Caco-2 (cell line): ENCODE measurements around the gene ITPR1. TPM values are rescaled to one million over a fixed set of nuclear protein-coding genes. Genes with fewer than 3 reads are reported as not detected.

Experiments
- BruUV-seq: library from RNA; stranded (reverse); fragments of 400-500 nt; replicated peaks from 2 replicates; lab custom pipeline; 2021; lab: Mats Ljungman, UMichigan
- CTCF ChIA-PET: fragments of 300-600 bp; sonication (Branson Sonifier 250); formaldehyde crosslinking; loops from one replicate; lab custom pipeline; 2022; ENCODE audit warnings: antibody characterized with exemption; lab: Charles Lee
- POLR2A ChIA-PET: fragments of 300-600 bp; sonication (Branson Sonifier 250); formaldehyde crosslinking; loops from one replicate; lab custom pipeline; 2022; ENCODE audit warnings: antibody characterized with exemption; lab: Charles Lee
- DNase-seq, 2 experiments: peaks; one replicate each; pipeline versions ENCODE4 v3.0.0 to v3.0.0-alpha.2; 2020 to 2022
- H3K27me3 ChIP-seq: replicated peaks from 2 replicates; pipeline ENCODE4 v1.6.0; 2011; ENCODE audit warnings: low read length; ENCODE audit not compliant: control insufficient read depth, insufficient read depth
- H3K36me3 ChIP-seq: 2 replicates; pipeline ENCODE4 v1.5.1; 2011; ENCODE audit warnings: low read length; ENCODE audit not compliant: control insufficient read depth, insufficient read depth
- H3K4me1 ChIP-seq: fragments of 250-450 bp; sonication (Bioruptor Pico); 2 replicates; pipeline ENCODE4 v1.5.1; 2020; ENCODE audit warnings: mild to moderate bottlenecking
- H3K4me3 ChIP-seq: 2 replicates; pipeline ENCODE4 v1.5.1; 2011; ENCODE audit warnings: low read depth, mild to moderate bottlenecking, control low read depth, low read length
- H3K9me3 ChIP-seq: fragments of 250-450 bp; sonication (Bioruptor Pico); 2 replicates; pipeline ENCODE4 v1.5.1; 2020; ENCODE audit warnings: mild to moderate bottlenecking, moderate library complexity
- H3K27ac Mint-ChIP-seq: one replicate; pipeline ENCODE4 v1.8.0; 2022; ENCODE audit warnings: mixed read lengths; ENCODE audit not compliant: unreplicated experiment
- H3K27me3 Mint-ChIP-seq: one replicate; pipeline ENCODE4 v1.8.0; 2022; ENCODE audit warnings: mixed read lengths; ENCODE audit not compliant: insufficient read depth, unreplicated experiment
- H3K36me3 Mint-ChIP-seq: one replicate; pipeline ENCODE4 v1.8.0; 2022; ENCODE audit warnings: mild to moderate bottlenecking, mixed read lengths; ENCODE audit not compliant: insufficient read depth, unreplicated experiment
- H3K4me1 Mint-ChIP-seq: one replicate; pipeline ENCODE4 v1.8.0; 2022; ENCODE audit warnings: low read depth, mixed read lengths; ENCODE audit not compliant: unreplicated experiment
- H3K4me3 Mint-ChIP-seq: one replicate; pipeline ENCODE4 v1.8.0; 2022; ENCODE audit warnings: mild to moderate bottlenecking, moderate library complexity, mixed read lengths; ENCODE audit not compliant: unreplicated experiment
- H3K9me3 Mint-ChIP-seq: one replicate; pipeline ENCODE4 v1.8.0; 2022; ENCODE audit warnings: mixed read lengths; ENCODE audit not compliant: unreplicated experiment
- CTCF ChIP-seq, 2 experiments: fragments of 200-600 bp in 1 of 2; IDR thresholded peaks; 1 replicate in 1 of 2; 2 replicates in 1 of 2; pipeline versions ENCODE4 v1.5.1 to v1.8.0; 2011 to 2022; ENCODE audit warnings: antibody characterized with exemption in 1 of 2, control low read depth in 1 of 2, inconsistent platforms in 1 of 2, low read depth in 1 of 2, low read length in 1 of 2, mild to moderate bottlenecking in 1 of 2, moderate library complexity in 1 of 2; ENCODE audit not compliant: insufficient read depth in 1 of 2, severe bottlenecking in 1 of 2, unreplicated experiment in 1 of 2
- intact Hi-C: fragments of 100-400 bp; cut with micrococcal nuclease; formaldehyde crosslinking; loops from one replicate; pipeline ENCODE4 v1.10.0; 2022; ENCODE audit not compliant: unreplicated experiment
- total RNA-seq: library from RNA; stranded (reverse); gene quantifications from 2 replicates; pipeline ENCODE4 v1.2.3, GENCODE V29; 2022

Gene ITPR1
- total RNA-seq, 1 experiment from 2014 or later = 10.4 TPM

GRCh38 chr3:4724051-4724629 lies 231.0 kb downstream of the ITPR1 start:
- ChIA-PET CTCF (interaction anchor here (0.6 to 0.9 kb wide), 2 partner anchors 13 to 302 kb away, joined by 3 to 8 read pairs; no protein-coding TSS in a partner anchor), POLR2A (no interaction called here)
- Mint-ChIP-seq H3K27ac (no peak overlapping the region), H3K4me3 (no peak overlapping the region), H3K9me3 (no peaks in the 10 kb centered on the region), H3K4me1 (peaks cover 11% of the 10 kb centered on the region), H3K36me3 (no peaks in the 10 kb centered on the region), H3K27me3 (no peaks in the 10 kb centered on the region)
- no peaks in the 10 kb centered on the region for H3K36me3 ChIP-seq
- H3K4me3 ChIP-seq = no peak overlapping the region
- peaks cover 2% of the 10 kb centered on the region for H3K4me1 ChIP-seq
- no TSS peak for BruUV-seq
- no peaks in the 10 kb centered on the region for H3K27me3 ChIP-seq
- intact Hi-C loops = no loop called here
- no peak for DNase-seq
- H3K9me3 ChIP-seq = no peaks in the 10 kb centered on the region
- TF ChIP-seq CTCF (IDR thresholded peaks at IDR 0.05; ENCODE audit: insufficient read depth in 1 of 2, low read depth in 1 of 2, low read length in 1 of 2, severe bottlenecking in 1 of 2, unreplicated experiment in 1 of 2) = no peak

DNA sequence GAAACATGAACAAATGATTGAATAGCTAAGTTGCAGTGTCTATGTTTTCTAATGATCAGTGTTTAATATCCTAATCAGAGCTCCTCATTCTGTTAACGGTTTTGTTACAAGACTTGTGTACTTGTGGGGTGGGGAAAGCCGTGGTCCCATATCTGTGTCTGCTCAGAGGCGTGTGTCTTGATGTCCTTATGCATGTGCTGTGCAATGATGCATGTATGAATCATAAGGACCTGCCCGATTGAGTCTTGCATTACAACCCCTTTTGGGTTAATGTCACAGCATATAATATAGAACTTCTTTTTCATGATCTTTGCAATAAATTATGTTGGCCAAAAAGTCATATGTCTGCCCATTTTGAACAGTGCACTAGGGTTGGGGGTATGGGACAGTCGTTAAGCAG lies 233.4 kb downstream of the ITPR1 start:
- Histone ChIP-seq H3K4me3 (no peak overlapping the region), H3K36me3 (no peaks in the 10 kb centered on the region), H3K27me3 (no peaks in the 10 kb centered on the region), H3K4me1 (peaks cover 7% of the 10 kb centered on the region), H3K9me3 (no peaks in the 10 kb centered on the region)
- H3K27me3 Mint-ChIP-seq = no peaks in the 10 kb centered on the region
- H3K36me3 Mint-ChIP-seq = no peaks in the 10 kb centered on the region
- DNase-seq = no peak
- ChIA-PET POLR2A (no interaction called here), CTCF (no interaction called here)
- no peaks in the 10 kb centered on the region for H3K9me3 Mint-ChIP-seq
- TF ChIP-seq CTCF (IDR thresholded peaks at IDR 0.05; ENCODE audit: insufficient read depth in 1 of 2, low read depth in 1 of 2, low read length in 1 of 2, severe bottlenecking in 1 of 2, unreplicated experiment in 1 of 2) = no peak
- BruUV-seq = no TSS peak
- intact Hi-C loops = no loop called here
- H3K4me1 Mint-ChIP-seq = peaks cover 15% of the 10 kb centered on the region
- H3K27ac Mint-ChIP-seq = no peak overlapping the region
- H3K4me3 Mint-ChIP-seq = no peak overlapping the region

DNA sequence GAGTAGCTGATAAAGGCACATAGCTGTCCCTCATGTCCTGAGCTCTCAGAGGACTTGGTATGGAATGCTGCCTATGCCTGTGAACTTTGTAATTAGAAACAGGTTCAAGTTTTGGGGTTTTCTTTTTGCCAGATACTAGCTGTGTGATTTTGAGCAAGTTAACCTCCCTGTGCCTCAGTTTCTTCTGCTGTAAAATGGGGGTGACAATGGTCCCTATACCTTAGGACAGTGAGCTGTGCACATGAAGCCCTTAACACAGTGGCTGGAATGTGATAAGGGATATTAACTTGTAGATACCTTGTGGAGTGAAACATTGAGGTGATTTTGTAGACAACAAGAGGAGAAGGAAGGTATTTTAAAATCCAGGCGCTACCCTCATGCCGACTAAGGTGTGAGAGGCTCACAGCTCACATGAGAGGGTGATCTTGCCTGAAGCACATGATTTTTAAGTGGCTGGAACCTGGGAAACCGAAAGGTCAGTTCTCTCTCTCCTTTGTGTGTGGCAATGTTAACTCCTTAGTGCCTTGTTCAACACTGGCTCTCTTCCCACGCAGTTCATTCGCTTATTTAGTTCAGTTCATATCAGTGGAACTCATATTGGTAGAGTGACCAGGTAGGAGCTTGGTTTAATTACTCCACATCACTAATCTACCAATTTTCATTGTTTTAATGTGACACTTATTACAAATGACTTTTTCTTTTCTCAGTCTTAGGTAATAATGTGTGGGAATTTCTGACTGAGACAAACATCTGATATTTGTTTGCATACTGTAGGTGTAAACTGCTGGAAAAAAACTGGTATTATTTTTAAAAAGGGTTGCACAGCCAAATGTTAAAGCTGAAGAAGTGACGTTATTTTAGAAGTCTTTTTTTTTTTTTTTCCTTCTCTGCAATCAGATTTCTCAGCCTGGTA lies 236.2 kb downstream of the ITPR1 start:
- CTCF ChIA-PET = interaction anchor here (0.9 to 1.1 kb wide), 3 partner anchors 23 to 251 kb away, joined by 3 read pairs; no protein-coding TSS in a partner anchor
- Mint-ChIP-seq H3K36me3 (no peaks in the 10 kb centered on the region), H3K4me3 (no peak overlapping the region), H3K9me3 (no peaks in the 10 kb centered on the region), H3K4me1 (peaks cover 9% of the 10 kb centered on the region), H3K27me3 (no peaks in the 10 kb centered on the region), H3K27ac (no peak overlapping the region)
- no peak for TF ChIP-seq CTCF (IDR thresholded peaks at IDR 0.05; ENCODE audit: insufficient read depth in 1 of 2, low read depth in 1 of 2, low read length in 1 of 2, severe bottlenecking in 1 of 2, unreplicated experiment in 1 of 2)
- Histone ChIP-seq H3K36me3 (no peaks in the 10 kb centered on the region), H3K4me1 (peaks cover 7% of the 10 kb centered on the region), H3K9me3 (no peaks in the 10 kb centered on the region), H3K4me3 (no peak overlapping the region), H3K27me3 (no peaks in the 10 kb centered on the region)
- DNase-seq = no peak
- no TSS peak for BruUV-seq
- intact Hi-C loops = no loop called here
- POLR2A ChIA-PET = no interaction called here
